GM12878 (cell line): Measurements from ENCODE around the gene PKP3.

ENCODE experiments used
- BMI1 ChIP-seq: fragments of 450-650 bp; IDR thresholded peaks from 2 replicates; pipeline ENCODE4 v1.6.1; 2016; ENCODE audit warnings: mild to moderate bottlenecking, moderate library complexity, borderline replicate concordance
- CTCF ChIP-seq, 3 experiments: IDR thresholded peaks in 2 of 3; conservative IDR thresholded peaks in 1 of 3; 2 replicates each; pipeline ENCODE4 v1.5.1; 2011; ENCODE audit warnings: low read depth in 3 of 3, low read length in 3 of 3, mild to moderate bottlenecking in 3 of 3, control low read depth in 2 of 3, moderate library complexity in 2 of 3, inconsistent platforms in 1 of 3, mixed read lengths in 1 of 3; ENCODE audit not compliant: control insufficient read depth in 2 of 3, insufficient read depth in 1 of 3; ENCODE audit errors: extremely low read depth in 1 of 3
- EZH2 ChIP-seq: IDR thresholded peaks from 2 replicates; pipeline ENCODE4 v1.6.1; 2012; ENCODE audit warnings: low read depth, mild to moderate bottlenecking, control low read depth, inconsistent platforms, low read length, borderline replicate concordance; ENCODE audit not compliant: control insufficient read depth
- NFYB ChIP-seq: IDR thresholded peaks from 2 replicates; pipeline ENCODE4 v1.6.1; 2011; ENCODE audit warnings: low read depth, mild to moderate bottlenecking, low read length, improper control_type of control experiment, moderate library complexity; ENCODE audit not compliant: insufficient read depth
- POLR2AphosphoS5 ChIP-seq: IDR thresholded peaks from 2 replicates; pipeline ENCODE4 v1.6.1; 2011; ENCODE audit warnings: mild to moderate bottlenecking, low read length, inconsistent platforms
- TBL1XR1 ChIP-seq: IDR thresholded peaks from 2 replicates; pipeline ENCODE4 v1.6.1; 2012; ENCODE audit warnings: low read depth, low read length, improper control_type of control experiment
- TF ChIP-seq, protein P1 (sequence below): IDR thresholded peaks from 2 replicates; pipeline ENCODE4 v1.6.1; 2012; ENCODE audit warnings: mild to moderate bottlenecking, low read depth, low read length

DNA sequence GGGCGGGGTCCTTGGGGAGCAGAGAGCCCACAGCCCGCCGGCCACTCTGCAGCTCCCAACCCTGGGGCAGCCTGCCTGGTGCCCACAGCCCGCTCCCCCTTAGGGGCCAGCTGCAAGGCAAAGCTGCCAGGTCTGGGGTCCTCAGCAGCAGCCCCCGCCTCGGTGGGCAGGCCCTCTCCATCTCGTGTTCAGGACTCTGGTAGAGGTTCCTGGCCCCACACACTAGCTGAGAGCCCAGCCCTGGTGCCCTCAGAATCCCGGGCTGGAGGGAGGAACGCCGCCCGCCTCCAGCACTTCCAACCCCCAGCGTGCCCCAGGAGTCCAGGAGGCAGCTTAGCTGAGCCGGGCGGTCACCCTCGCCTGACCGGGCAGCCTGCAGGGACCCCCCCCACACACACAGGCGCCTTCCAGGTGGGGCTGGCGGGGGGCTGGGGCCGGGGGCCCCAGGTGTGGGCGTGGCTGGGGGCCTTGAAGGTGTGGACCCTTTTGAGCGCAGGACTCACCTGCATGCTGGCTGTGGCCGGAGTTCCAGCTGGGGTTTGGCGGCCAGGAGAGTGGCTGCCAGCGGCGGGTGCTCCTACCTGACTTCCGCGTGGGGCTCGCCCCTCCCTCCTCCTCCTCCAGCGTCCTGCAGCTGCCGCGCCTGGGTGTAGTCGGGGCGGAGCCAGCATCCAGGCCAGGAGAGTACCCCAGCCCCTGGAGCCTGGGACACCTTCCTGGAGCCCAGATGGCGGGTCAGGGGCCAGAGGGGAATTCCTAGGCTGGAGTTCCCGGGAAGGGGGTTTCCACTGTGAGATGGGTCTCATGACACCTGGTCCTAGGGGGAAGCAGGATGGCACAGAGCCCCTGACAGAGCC lies 47.6 kb downstream of the PKP3 start, which contains the start of gene ANO9:
- TF ChIP-seq CTCF (IDR thresholded peaks at IDR 0.05 in 2 of 3, conservative IDR thresholded peaks at IDR 0.05 in 1 of 3; ENCODE audit: control insufficient read depth in 2 of 3, extremely low read depth in 1 of 3, insufficient read depth in 1 of 3, low read depth in 3 of 3, low read length in 3 of 3) (no peak), EZH2 (no peak), BMI1 (no peak), POLR2AphosphoS5 (peak; percentile 57; the same call in 1 of the 2 replicates), TBL1XR1 (no peak), NFYB (no peak)
- TF ChIP-seq, protein P1, sequence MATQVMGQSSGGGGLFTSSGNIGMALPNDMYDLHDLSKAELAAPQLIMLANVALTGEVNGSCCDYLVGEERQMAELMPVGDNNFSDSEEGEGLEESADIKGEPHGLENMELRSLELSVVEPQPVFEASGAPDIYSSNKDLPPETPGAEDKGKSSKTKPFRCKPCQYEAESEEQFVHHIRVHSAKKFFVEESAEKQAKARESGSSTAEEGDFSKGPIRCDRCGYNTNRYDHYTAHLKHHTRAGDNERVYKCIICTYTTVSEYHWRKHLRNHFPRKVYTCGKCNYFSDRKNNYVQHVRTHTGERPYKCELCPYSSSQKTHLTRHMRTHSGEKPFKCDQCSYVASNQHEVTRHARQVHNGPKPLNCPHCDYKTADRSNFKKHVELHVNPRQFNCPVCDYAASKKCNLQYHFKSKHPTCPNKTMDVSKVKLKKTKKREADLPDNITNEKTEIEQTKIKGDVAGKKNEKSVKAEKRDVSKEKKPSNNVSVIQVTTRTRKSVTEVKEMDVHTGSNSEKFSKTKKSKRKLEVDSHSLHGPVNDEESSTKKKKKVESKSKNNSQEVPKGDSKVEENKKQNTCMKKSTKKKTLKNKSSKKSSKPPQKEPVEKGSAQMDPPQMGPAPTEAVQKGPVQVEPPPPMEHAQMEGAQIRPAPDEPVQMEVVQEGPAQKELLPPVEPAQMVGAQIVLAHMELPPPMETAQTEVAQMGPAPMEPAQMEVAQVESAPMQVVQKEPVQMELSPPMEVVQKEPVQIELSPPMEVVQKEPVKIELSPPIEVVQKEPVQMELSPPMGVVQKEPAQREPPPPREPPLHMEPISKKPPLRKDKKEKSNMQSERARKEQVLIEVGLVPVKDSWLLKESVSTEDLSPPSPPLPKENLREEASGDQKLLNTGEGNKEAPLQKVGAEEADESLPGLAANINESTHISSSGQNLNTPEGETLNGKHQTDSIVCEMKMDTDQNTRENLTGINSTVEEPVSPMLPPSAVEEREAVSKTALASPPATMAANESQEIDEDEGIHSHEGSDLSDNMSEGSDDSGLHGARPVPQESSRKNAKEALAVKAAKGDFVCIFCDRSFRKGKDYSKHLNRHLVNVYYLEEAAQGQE: no peak
